ENCODE results near the gene C16orf95.
"Not testable (repeated sequence)": the region's sequence is repeated elsewhere in the genome, so short reads cannot be mapped to it uniquely, and the experiment has no call there.

The C16orf95 gene, protein sequence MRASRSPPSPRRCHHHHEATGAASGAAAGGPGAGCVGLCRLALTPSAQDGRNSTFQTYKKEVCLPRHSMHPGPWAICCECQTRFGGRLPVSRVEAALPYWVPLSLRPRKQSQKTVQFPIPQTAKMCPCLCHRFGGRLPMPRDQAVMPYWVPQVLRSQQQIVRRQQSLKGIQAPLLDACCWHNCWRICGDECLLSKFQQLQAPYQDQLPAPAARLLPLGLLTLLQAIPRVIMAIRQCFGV

DNA sequence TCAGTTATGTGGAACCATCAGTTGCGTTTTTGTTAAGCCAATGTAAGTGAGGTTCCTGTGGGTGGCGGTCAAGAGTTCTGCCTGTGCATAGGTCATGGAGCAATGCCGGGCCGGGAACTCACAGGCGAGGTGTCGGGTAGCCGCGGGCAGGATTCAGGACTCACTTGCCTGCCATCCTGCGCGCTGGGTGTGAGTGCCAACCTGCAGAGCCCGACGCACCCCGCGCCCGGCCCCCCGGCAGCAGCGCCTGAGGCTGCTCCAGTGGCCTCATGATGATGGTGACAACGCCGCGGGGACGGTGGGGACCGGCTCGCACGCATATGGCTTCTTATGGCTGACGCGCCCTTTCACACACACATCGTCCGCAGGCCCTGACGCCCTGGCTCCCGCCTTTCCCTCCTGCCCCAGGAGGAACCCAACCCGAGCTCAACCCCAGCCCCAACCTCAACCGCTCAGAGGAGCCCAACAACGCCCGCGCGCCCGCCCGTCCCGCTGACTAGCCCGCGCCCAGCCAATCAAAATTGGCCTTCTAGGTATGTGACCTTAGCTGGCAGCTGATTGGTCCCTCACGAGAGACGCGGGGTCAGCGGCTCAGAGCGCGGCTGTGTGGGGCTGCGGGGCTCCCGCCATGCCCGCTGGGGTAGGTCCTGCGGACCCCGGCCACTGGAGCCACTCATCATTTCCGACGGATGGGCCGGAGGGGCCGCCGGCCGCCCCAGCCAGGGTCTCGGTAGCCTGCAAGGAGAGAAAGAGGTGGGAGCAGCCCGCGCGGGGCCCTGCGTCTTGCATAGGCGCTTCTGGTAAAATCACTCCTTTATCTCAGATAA lies at the start of gene C16orf95:
C16orf95 (minus strand) TSS at position 470 of the 827 bp plus-strand sequence; CDS start at position 320, 150 bp downstream.
- DNase-seq (ENCODE audit: low read depth, low spot score), result peak; percentile 89

DNA sequence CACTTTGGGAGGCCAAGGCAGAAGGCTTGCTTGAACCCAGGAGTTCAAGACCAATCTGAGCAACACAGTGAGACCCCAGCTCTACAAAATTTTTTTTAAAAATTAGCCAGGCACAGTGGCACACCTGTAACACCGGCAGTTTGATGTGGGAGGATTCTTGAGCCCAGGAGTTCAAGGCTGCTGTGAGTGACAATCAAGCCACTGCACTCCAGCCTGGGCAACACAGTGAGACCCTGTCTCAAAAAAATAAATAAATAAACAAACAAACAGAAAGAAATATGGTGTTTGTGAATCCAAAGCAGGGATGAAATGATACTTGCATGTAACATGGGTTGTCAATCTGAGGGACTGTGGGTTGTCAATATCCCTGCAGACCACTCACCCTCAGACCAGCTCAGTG lies 49.7 kb upstream of the C16orf95 start:
- DNase-seq (ENCODE audit: low read depth, low spot score), result no peak

DNA sequence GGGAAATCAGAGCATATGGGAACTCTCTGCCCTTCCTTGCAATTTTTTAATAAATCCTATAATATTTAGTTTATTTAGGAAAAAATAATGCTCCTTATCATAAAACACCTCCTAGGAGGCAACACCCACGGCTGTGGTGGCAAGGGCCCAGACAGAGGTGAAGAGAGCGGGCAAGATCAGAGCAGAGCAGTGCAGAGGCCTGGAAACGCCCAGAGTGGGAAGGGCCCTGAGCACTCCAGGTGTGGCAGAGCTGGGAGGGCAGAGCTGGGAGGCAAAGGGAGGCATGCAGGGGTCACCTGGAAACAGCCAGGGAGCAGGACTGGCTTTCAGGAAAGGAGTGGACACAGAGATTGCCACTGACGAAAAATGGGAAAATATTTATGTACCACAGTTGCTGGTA lies 49.1 kb upstream of the C16orf95 start:
- no peak for DNase-seq (ENCODE audit: low read depth, low spot score)

DNA sequence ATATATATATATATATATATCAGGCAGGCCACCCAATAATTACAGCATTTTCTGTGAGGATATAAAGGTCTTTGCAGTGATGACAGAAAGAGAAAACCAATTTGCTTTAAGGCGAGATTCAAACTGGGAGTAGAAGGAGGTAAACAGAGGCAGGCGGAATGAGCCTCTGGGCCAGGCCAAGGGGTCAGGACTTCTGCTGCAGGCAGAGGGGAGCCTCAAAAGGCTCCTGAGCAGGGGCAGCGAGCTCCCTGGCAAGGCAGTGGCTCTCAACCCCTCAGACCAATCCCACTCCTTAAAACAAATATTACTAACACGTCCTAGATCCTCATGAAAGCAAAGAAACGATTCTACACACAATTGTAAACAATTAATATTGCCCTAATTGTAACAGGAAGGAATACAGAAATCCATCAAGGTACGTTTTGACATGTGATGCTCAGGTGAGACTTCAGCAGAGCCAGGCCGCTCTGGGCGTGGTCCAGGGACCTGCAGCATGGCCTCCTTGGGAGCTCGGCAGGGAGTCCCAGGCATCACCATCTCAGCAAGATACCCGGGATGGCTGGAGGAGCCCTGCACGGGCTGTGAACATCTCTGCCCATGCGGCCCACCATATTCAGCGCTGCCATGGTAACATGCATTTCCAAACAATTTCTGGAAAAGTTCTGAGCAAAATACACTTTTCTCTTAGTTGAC lies 48.0 kb upstream of the C16orf95 start:
- no peak for DNase-seq (ENCODE audit: low read depth, low spot score)

DNA sequence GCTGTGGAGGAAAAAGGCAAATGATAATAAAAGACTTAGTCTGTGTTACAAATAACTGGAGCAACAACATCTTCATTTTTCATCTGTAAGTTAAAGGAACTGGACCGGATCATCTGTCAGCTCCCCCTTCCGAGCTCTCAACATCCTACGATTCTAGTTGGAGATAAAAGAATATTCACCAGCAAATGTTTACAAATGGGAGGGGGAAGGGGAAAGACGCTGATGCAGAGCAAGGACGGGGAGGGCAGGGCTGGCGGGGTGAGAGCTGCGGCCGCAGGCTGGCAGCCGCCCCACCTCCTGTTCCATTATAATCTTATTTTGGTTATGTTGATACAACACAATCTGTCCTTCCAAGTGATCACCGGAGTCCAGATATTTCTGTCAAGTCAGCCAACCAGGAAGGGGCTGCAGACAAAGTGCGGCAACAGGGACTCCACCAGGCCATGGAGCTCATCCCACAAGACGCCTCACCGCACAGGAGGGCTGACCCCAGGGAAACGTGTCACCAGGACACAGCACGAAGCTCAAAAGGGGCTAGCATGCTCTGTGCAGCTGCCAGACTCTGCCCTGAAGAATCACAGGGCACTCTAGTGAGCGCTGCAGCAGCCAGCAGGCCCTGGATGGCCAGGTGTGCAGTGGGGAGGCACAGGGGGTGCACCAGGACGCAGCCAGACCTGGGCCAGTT lies 46.7 kb upstream of the C16orf95 start:
- no peak for DNase-seq (ENCODE audit: low read depth, low spot score)

DNA sequence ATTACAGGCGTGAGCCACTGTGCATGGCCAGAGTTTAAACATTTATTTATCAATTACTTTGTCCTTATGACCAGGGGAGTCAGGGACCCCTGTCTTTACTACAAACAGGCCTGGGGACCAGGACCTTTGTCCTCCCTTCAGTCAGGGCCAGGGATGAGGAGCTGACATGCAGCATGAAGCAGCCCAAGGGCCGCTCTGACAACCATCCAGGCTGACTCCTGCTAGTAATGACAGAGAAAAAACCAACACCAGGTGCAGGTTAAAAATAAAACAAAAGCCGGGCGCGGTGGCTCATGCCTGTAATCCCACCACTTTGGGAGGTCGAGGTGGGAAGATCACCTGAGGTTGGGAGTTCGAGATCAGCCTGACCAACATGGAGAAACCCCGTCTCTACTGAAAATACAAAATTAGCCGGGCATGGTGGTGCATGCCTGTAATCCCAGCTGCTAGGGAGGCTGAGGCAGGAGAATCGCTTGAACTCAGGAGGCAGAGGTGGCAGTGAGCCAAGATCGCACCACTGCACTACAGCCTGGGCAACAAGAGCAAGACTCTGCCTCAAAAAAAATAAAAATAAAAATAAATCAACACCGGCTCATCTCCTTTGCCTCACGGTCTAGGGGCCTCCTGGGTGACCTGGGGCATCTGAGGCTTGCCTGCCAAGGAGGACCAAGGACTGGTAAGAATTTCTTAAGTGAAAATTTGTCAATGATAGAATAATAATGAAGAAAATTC lies 45.8 kb upstream of the C16orf95 start:
- not testable (repeated sequence) for DNase-seq (ENCODE audit: low read depth, low spot score)

DNA sequence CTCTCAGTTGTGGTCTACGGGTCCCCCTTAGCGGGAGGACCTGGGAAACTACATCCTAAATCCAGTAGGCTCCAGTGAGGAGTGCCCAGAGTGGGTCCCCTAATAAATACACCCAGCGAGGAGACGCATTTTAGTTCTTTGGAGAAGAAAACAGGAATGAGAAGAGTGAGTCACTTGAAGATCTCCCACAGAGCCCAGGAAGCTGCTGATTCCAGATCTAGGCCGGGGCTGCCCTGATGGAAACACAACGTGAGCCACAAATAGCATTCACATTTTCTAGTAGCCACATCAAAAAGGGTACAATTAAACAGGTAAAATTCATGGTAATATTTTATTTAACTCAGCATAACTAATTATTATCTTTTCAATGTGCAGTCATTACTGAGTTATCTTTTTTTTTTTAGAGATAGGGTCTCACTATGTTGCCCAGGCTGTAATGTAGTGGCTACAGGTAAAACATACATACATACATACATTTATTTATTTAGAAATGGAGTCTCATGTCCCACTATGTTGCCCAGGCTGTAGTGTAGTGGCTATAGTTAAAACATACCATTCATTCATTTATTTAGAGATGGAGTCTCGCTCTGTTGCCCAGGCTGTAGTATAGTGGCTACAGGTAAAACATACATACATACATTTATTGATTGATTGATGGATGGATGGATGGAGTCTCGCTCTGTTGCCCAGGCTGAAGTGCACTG lies 44.9 kb upstream of the C16orf95 start:
- DNase-seq (ENCODE audit: low read depth, low spot score), result no peak

DNA sequence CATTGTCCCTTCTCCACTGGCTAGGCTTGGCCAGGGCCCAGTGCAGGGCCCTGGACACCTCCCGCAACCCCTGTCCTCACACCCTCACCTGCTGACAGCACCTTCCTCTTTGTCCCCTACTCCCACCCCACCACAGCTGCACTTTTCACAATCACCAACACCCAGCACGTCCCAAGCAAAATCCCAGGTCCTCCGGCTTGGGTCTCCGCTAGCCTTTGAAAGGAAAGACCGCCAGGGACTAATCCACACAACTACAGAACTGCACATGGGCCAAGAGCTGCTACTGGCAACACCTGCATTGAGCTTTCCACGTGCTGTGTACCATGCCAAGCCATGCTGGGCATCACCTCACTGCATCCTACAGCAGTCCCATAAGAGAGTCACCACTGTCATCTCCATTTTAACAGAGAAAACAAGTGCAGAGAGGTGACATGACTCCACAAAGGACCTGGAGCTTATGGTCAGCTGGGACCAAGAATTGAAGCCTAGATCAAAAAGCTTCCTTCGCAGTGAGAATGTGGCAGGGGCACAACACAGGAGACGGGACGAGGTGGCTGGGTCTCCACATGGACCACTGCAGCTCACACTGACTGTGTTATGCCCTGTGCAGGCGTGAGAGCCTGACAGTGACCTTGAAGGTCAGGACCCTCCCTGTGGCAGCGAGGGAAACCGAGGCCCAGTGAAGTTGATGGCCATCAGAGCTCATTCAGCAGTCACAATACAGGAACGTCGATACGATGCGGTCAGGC lies 43.8 kb upstream of the C16orf95 start:
- no peak for DNase-seq (ENCODE audit: low read depth, low spot score)

DNA sequence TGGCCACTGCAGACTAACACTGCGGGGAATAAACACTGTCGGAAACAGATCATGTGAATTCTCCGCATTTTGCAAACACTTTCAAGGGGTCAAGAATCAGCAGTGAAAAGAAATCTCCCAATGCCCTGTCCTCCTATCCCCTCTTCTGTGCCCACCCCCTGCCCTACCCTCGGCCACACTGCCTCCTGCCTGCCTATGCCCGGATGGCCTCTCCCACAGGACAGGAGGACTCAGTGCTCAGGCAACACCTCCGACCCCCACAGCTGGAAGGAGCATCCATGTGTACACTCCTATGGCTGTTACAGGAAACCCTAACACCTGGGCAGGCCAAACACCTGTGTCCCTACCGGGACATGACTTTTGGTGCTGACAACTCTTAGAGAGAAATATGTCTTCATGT lies 41.9 kb upstream of the C16orf95 start:
- no peak for DNase-seq (ENCODE audit: low read depth, low spot score)

DNA sequence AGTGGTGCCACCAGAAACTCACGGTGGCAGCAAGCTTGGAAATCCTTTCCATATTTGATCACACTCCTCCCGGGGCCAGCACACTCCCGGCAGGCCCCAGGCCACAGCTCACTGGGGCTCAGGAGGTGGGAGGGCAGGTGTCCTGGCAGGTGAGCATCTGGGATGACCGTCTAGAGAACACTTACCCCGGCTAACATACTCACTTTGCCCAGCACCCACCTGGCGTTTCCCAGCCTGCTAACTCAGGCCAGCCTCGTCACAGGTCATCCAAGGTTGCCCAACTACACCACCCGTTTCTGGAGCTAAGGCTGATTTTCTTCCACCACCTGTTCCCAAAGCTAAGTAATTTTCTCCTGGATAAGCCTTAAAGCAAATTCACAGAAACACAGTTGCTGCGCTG lies 41.5 kb upstream of the C16orf95 start:
- no peak for DNase-seq (ENCODE audit: low read depth, low spot score)

DNA sequence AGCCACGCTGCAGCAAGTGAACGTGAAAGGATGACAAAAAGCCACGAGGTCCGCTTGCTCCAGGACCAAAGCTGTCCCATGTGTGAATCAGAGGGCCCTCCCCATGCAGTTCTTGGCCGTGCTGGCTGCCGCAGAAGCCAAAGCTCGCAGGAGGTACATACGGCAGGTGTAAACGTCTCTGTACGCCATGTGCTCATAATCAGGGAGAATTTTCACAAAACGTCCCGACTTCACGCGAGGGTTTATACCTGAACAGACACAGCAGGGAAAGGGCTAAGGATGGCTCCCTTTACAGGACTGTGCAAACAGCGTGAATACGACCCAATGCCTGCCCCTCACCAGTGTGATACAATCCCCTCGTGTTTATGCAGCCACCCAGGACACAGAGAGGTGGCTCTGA lies 41.1 kb upstream of the C16orf95 start:
- DNase-seq (ENCODE audit: low read depth, low spot score), result no peak

DNA sequence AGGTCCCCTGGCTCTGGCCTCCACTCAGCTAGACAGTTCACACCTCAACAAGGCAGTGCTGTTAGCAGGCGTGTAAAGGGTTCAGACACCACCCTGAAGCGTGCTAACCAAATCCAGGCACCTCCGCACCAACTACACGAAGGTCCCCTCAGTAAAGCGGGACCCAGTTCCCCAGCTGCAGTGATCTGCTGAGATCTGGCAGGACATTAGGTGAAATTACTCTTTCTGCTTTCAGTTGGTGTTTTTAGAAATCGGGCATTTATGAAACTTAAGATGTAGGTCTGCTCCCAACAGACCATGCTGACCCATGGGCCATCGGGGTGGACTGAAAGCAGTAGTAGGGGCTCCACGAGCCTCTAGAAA lies 39.3 kb upstream of the C16orf95 start:
- DNase-seq (ENCODE audit: low read depth, low spot score), result no peak

DNA sequence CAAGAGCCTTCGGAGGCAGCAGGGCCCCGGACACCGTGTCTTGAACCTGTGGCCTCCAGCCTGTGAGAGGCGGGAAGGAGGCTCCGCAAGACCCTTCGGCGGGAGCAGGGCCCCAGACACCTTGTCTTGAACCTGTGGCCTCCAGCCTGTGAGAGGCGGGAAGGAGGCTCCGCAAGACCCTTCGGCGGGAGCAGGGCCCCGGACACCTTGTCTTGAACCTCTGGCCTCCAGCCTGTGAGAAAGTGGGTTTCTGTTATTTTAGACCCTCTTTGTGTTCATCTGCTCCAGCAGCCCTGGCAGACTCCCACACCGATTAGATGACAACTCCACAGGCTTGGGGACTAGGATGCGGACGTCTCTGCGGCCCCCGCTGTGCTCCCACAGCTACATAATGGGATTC lies 36.4 kb upstream of the C16orf95 start:
- no peak for DNase-seq (ENCODE audit: low read depth, low spot score)

DNA sequence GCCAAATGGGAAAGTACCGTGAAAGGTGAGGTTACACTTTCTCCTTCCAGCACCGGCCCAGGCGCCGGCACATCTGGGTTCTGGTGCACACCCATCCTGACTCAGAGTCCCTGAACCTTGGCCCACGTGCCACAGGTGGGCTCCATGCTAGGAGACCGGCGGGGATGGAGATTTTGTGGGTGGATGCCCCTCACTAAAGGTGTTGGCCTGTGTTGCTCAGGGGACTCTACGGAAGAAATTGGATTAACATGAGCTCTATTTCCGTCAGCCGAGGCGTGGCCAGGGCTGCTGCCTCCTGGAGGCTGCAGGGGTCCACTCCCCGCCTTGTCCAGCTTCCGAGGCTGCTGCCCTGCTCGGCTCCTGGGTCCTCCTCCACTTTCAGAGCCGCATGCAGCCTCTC lies 35.6 kb upstream of the C16orf95 start:
- DNase-seq (ENCODE audit: low read depth, low spot score), result no peak

DNA sequence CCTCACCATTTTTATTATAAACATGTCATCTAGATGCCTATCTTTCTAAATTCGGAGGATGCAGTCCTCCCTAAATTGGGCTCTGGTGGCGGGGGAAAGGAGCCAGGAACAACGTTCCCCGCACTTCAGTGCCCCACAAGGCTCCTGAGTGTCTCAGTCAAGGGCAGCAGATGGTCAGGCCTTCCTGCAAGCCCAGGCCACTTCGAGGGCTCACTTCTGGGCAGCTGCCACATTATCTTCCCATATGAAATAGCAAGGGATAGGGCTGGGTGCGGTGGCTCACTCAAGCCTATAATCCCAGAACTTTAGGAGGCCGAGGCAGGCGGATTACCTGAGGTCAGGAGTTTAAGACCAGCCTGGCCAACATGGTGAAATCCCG lies 34.1 kb upstream of the C16orf95 start:
- DNase-seq (ENCODE audit: low read depth, low spot score), result no peak

DNA sequence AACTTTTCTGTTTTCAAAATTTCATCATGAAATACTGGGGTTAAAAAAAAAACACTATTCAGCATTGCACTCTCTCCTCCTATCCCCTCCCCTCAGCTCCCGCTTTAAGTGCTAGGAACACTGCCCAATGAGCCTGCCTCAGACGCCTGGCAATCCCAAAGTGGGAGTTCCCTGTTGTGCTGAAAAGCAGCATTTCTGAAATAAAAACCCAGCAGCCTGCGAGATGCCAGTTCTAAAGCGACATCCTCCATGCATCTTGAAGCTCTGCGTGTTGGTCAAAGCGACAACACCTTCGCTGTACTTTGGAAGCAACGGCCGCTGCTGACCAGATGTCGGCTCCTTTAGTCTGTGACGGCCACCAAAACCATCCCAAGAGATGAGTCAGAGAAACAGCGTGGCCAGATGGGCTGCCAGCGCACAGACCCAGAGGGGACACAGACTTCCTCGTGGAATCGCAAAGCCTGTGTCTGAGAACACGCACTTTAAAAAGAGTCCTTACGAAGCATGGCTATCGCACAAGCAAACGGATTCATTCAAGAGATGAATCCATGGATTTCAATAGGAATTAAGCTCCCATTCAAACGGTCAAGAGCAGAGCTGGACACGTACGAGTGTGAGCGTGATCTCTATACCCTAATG lies 33.6 kb upstream of the C16orf95 start:
- DNase-seq (ENCODE audit: low read depth, low spot score), result no peak

DNA sequence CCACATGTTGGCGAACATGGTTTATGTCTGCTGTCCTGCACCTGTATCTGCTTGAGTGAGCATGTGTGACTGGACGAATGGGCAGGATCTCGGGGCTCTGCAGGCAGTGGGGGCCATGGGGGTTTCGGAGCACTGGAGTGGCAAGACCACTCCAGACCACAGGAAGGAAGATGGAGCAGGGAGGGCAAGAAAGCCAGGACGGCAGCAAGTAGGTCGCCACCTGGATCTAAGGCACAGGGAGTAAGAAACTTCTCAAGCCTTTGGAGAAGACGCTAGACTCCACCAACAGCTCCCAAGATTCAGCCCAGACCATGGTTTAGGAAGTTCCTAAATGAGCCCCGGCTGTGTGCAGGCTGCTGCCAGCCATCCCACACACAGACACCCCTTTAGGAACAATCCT lies 32.8 kb upstream of the C16orf95 start:
- DNase-seq (ENCODE audit: low read depth, low spot score), result no peak

DNA sequence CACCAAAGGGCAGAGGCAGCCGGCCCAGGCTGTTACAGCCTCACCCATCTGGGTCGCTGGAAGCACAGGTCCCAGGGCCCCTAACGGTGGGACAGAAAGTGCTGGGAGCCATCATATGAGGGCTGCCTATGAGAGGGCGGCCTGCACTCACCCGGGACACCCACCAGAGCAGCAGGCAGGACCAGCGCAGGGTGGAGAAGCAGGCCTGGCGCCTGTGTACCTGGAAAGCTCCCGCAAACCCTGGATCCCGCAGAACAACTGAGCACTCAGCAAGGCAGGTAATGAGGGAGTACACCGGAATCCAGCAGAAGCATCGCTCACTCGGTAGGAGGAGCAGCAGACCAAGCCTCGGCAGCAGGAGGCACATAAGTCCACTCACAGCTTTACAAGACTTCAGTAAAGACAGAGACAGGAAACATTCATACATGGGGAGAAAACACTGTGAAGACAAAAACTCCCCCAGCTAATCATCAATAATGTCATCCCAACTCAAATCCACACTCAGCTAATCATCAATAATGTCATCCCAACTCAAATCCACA lies 31.5 kb upstream of the C16orf95 start:
- DNase-seq (ENCODE audit: low read depth, low spot score), result no peak

DNA sequence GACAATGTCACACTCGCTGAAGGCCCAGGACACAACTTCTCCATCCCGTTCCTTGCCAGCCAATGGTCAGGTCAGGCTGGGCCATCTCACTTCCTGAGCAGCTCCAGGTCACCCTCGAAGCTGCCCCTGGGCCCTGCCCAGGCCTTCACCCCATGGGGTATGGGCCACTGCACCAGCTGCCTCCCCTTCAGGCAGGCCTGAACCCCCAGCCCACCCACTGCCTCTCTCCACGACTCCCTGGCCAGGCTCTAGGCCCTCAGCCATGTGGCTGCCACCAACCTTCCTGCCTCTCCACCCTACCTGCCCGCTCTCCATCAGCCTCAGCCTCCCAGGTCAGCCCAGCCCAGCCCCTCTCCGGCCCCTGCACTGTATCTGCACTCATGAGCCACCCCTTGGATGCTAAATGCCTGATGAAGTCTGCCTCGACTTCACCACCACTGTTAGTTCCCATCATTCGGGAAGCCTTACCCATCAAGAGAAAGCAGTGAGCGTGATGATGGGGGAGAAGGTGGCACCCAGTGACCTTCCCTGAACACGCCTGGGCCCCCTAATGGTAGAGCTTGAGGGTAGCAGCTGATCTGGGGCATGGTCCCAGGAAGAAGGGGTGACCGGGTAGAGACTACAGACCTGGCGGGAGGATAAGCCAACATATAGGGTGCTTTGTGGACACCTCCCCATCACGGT lies 30.9 kb upstream of the C16orf95 start:
- DNase-seq (ENCODE audit: low read depth, low spot score), result no peak
